Activated T-cell treated with anti-CD3 and anti-CD28 coated beads for 4 hours (primary cell): Measurements from ENCODE around the gene CREB3.
A peak's percentile ranks its signal among the peaks of the same experiment; 100 is the strongest.

Experiments
- DNase-seq: peaks from one replicate; pipeline ENCODE4 v3.0.0-alpha.2; 2020

CREB3 gene

DNA sequence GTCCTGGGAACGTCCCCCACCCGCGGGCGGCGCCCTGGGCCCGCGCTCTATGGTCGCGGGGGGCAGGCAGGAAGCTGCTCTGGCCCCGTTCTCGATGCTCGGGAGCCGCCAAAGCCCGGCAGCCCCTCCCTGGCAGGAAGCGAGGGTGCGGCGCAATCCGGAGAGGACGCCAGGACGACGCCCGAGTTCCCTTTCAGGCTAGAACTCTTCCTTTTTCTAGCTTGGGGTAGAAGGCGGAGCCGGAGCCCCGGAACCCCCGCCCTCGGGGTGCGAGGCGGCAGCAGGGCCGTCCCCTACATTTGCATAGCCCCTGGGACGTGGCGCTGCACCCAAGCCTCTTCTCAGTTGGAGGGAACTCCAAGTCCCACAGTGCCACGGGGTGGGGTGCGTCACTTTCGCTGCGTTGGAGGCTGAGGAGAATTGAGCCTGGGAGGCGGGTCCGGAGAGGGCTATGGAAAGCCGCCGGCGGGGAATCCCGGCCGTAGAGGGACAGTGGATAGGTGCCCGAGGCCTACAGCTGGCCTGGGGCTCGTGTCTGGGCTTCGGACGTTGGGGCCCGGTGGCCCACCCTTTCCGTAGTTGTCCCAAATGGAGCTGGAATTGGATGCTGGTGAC is at the start of gene CREB3, which contains the start of gene TLN1:
Gene CREB3, plus strand, starts transcription at position 482 of the 615 bp plus-strand sequence. Its CDS starts 107 bp downstream, at position 589.
Gene TLN1, minus strand, starts transcription at position 11 of the 615 bp plus-strand sequence. CDS start 6,501 bp downstream, outside the sequence.
- peak; percentile 90 for DNase-seq

GRCh38 chr9:35683323-35683722 is 49.1 kb upstream of the CREB3 start:
- no peak for DNase-seq

GRCh38 chr9:35684921-35685320 is 47.5 kb upstream of the CREB3 start:
- DNase-seq = no peak

DNA sequence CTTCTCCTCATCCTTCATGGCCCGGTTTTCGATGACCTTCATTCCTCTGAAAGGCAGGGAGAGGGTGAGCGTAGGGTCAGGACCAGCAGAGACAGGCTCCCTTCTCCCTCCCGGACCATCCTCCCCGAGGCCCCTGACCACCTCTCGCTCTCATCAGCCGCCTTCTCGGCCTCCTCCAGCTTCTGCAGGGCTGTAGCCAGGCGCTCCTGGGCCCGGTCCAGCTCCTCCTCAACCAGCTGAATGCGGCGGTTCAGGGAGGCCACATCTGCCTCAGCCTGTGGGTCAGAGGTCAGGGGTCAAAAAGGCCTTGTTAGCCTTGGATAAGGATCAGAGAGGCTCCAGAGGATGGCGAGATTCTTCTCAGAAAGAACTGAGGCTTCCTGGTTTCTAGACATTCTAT is 47.0 kb upstream of the CREB3 start:
- DNase-seq = no peak

DNA sequence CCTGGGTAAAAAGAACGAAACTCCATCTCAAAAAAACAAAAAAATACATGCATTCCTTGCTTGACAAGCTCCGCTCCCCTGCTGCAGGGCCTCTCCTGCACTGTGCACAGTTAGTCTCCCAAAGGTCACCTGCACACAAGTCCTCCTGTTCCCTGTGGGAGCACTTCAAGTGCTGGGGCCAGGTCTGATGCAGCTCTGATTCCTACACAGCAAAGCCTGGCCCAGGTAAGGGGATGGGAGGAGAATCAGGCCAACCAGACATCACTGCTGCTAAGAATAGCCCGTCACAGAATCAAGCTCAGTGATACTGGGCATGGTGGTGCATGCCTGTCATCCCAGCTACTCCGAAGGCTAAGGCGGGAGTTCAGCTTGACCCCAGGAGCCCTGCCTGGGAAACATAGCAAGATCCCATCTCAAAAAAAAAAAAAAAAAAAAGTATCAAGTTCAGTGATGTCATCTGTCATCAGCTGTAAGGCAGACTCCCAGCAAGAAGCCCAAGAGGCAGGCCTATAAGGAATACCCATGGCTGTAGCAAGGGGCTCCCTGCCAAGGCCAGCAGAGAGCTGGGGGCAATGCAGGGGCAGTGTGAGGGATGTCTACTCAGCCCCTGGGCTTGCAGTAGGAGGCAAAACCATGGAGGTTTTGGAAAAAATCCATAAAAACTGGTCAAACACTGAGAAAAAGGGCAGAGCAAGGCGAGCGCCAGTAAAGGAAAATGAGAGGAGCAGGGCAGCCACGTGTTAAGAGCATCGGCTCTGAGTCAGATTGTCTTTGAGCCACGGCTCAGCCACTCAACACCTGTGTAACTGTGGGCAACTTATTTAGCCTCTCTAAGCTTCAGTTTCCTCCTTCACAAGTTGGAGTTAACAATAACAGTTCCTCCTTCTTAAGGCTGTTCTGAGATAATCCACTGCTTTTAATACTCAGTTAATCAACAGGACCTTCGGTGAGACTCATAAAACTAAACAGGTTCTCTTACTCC is 46.0 kb upstream of the CREB3 start:
- DNase-seq = no peak

- DNase-seq = no peak
These were observed 45.2 kb upstream of the CREB3 start for GRCh38 chr9:35687306-35687705.

DNA sequence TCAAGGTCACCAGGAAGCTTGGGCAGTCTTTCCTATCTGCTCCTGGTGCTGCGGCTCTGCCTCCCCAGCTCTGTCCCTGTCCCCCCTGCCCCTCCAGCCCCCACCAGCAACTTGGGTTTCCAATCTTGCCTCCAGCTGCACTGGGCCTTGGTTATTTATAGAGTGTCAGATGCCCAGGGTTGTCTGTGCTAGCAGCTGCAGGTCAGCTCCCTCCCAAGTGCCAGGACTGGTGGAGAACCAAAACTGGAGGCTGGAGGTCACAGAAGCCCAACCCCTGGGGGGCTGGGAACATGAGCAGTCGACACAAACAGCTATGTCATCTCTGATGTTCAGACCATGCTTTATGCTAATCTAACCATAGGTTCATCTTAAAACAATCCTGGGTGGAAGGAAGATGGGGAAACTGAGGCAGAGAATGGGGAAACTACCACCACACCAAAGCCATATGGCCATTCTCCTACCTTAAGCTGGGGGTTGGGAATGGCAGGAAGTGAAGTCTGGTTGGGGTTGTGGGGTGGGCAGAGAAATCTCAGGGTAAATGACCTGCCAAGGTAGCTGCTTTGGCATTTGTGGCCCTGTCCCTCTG is 44.4 kb upstream of the CREB3 start:
- no peak for DNase-seq

DNA sequence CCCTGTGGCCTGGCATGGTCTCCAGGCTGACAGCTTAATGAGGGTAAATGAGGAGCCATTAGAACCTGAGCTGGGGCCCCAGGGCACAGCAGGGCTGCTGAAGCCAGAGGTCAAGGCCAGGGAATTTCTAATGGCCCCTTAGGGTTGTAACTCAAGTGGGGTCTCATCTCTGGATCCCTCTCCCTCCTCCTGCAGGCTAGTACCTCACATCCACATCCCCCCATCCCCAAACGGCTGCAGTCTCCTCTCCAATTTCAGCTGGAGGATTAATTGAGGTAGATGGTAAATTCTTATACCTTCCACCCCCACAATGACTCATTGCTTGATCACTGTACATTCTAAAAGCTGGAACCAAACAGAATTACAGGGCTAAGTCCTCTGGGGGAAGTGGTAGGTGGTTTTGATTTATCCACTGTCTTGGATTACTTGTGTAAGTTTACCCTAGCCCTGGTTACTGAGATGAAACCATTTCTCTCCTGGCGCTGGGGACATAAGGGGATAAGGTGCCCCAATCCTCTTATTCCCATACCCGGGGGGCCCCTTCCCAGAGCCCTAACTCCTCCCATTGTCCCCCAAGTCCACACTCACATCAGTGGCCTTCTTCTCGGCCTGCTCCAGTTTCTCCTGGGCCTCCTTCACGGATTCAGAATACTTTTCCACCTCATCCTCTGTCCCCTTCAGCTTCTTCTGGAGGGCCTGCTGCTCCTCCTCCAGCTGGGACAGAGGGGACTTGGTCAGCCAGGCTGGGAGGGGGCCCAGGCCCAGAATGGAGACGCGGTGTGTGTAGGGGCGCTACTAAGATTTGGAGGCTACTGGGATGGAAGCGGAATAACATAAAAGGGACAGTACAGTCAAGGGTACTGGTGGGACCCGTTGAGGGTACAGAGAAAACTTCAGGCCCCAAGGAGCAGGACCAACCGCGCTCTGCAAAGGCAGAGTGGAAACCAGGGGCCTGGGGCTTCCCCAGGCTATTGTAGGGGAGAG is 43.6 kb upstream of the CREB3 start:
- DNase-seq = no peak

- DNase-seq = no peak
These were observed 42.7 kb upstream of the CREB3 start, which contains the start of gene TPM2 for GRCh38 chr9:35689542-35690293. Gene TPM2 (minus strand): TSS chr9:35689925. CDS start chr9:35689817, 108 bp downstream.

DNA sequence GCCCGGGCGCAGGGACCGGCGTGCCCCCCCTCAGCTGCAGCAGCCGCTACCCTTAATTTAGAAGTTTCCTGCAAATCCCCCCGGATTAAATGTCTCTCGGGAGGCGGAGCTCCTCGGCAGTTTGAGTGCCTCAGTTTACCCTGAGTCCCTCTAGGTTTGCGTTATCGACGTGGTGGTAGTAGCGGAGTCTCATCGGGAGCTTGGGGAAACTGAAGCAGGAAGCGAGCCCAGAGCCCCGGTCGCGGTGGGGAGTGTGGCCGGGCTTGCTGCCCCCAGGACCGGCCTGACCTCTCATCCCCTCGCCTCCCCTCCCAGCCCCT is 42.2 kb upstream of the CREB3 start:
- DNase-seq = no peak

GRCh38 chr9:35690614-35691333 is 41.7 kb upstream of the CREB3 start:
- DNase-seq = peak; percentile 17

- DNase-seq = no peak
These were observed 41.2 kb upstream of the CREB3 start for GRCh38 chr9:35691334-35691650.

- no peak for DNase-seq
These were observed 40.6 kb upstream of the CREB3 start for GRCh38 chr9:35691757-35692301.

DNA sequence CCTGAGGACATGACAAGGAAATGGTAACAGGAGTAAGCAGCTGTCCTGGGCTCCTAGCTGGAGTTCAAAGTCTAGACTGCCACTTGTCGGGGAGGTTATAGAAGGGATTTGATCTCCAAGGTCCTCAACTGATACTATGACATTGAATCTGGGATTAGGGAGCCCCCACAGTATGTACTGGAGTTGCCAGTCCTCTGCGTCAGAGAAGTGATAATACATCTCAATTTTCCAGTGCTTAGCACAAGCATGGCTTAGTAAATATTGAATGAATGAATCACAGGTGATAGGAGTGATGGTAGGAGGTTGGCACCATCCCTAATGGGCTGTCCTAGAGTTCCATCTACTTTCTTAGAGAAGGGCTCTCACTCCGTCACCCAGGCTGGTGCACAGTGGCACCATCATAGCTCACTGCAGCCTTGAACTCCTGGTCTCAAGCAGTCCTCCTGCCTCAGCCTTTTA is 36.5 kb upstream of the CREB3 start:
- DNase-seq = no peak

DNA sequence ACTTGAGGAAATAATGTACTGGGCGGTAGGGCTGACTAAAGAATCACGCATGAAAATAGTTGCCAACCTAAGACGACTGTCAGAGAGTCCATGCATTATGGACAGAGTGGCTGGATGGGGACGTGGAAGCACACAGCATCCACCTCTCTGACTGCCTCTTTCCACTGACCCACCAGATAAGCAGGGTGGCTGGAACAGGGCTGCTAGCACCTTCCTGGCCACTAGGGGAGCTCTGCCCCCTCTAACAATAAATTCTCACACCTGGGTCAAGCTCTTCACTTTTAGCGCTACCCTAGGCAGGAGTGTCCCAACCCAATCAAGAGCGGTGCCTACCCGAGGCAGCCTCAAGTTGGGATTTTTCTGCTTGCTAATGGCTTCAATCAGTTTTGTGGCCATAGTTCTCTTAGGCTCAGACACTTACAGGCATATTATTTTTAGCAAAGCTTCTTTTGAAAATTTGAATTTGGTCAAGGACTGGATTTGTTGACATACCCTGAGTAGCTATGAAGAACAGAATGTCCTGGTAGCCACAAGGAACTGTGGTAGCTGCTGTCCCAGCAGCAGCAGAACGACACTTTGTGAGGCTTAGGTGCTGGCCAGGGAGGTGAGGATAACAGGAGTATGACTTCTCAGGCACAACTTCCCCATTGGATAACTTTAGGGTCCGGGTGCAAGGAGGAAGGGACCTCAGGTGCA is 35.8 kb upstream of the CREB3 start:
- DNase-seq = peak; percentile 33

DNA sequence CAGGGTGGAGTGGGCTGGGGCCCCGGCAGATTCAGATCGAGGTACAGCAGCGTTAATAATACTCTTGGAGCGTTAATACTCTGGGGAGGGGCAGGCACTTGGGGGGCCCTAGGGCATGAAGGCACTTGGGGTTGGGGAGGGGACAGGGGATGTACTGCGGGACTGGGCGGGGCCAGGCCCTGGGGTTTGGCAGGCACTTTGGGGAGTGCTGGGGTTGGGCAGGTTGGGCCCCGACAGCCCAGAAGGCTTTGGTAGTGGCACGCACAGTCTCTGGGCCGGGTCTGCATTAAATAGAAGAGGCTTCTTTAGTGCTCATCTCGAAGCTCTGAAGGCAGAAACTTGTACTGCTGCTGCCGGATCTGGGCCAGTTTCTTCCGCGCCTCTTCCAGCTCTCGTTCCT is 35.0 kb upstream of the CREB3 start:
- DNase-seq = no peak

- no peak for DNase-seq
These were observed 34.2 kb upstream of the CREB3 start for GRCh38 chr9:35698231-35698630.

- no peak for DNase-seq
These were observed 32.4 kb upstream of the CREB3 start for GRCh38 chr9:35700031-35700430.

DNA sequence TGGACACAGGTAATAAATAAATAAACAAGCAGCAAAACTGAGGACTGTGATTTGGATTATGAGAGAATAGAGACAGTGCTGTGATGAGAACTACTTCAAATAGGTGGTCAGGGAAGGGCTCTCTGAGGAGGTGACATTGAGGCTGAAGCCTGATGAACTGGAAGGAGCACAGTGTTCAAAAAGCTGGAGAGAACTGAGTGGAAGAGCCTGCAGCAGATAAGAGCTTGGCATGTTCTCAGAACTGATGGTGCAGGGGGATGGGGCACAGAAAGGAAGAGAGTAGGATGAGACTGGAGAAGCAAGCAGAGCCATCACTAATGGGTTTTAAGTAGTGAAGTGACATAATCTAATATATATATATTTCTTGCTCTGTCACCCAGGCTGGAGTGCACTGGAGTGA is 31.5 kb upstream of the CREB3 start:
- no peak for DNase-seq

DNA sequence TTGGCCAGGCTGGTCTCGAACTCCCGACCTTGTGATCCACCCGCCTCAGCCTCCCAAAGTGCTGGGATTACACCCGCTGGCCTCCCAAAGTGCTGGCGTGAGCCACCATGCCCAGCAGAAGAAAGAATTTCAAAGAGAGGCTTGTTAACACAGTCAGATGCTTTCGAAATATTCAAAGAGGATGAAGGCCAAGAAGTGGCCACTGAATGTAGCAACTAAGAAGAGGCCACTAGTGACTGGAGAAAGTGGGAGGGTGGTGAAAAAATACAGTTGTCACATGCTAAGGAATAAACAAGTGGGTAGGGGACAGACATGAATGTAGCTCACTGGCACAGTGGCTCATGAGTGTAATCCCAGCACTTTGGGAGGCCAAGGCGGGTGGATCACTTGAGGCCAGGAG is 29.8 kb upstream of the CREB3 start:
- DNase-seq = no peak
